Brain microvascular endothelial cell (primary cell): ENCODE results near the gene ST8SIA6.

Experiments used
- DNase-seq: peaks from one replicate; pipeline ENCODE4 v3.0.0-alpha.2; 2020
- H3K27ac ChIP-seq: fragments of 250-450 bp; sonication (Bioruptor Pico); 2 replicates; pipeline ENCODE4 v1.5.1; 2020; ENCODE audit warnings: mild to moderate bottlenecking, moderate library complexity
- H3K27me3 ChIP-seq: fragments of 250-450 bp; sonication (Bioruptor Pico); replicated peaks from 2 replicates; pipeline ENCODE4 v1.5.1; 2020; ENCODE audit warnings: mild to moderate bottlenecking
- H3K36me3 ChIP-seq: fragments of 250-450 bp; sonication (Bioruptor Pico); replicated peaks from 2 replicates; pipeline ENCODE4 v1.5.1; 2020; ENCODE audit warnings: mild to moderate bottlenecking
- H3K4me3 ChIP-seq: 2 replicates; pipeline ENCODE4 v1.5.1; 2011; ENCODE audit warnings: low read depth, mild to moderate bottlenecking, control low read depth, low read length, moderate library complexity
- in situ Hi-C: cut with HindIII; loops from 2 replicates; pipeline ENCODE4 v1.10.0; 2017; ENCODE audit warnings: low sequenced_read_pairs, low pct_ligation_motif_present
- TF ChIP-seq, protein P1 (sequence below): IDR thresholded peaks from 2 replicates; pipeline ENCODE4 v1.5.1; 2011; ENCODE audit warnings: low read depth, mild to moderate bottlenecking, moderate library complexity, low read length, control low read depth, inconsistent platforms; ENCODE audit errors: missing control alignments

ST8SIA6 gene

DNA sequence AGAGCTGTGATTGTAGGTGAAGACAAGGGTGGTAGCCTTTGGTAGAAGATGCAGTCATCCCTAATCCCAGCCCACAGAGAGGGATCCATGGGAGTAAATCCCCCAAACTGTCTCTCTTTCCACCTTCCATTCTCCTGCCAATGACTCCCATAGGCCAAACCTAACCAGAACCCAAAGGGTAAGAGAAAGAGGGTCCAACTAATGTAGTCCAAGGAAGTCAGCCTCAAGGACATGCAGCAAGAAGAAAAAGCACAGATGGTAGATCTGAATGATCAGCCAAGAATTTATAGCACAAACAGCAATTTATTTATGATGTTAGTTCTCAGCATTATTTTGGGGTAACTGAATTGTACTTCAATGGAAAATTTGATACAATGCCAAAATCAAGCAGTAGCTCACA is 87.7 kb downstream of the ST8SIA6 start:
- Histone ChIP-seq H3K4me3 (no peak overlapping the region), H3K27ac (no peak overlapping the region), H3K36me3 (no peaks in the 10 kb centered on the region), H3K27me3 (no peaks in the 10 kb centered on the region)
- no peak for DNase-seq
- in situ Hi-C loops = no loop called here
- TF ChIP-seq, protein P1, sequence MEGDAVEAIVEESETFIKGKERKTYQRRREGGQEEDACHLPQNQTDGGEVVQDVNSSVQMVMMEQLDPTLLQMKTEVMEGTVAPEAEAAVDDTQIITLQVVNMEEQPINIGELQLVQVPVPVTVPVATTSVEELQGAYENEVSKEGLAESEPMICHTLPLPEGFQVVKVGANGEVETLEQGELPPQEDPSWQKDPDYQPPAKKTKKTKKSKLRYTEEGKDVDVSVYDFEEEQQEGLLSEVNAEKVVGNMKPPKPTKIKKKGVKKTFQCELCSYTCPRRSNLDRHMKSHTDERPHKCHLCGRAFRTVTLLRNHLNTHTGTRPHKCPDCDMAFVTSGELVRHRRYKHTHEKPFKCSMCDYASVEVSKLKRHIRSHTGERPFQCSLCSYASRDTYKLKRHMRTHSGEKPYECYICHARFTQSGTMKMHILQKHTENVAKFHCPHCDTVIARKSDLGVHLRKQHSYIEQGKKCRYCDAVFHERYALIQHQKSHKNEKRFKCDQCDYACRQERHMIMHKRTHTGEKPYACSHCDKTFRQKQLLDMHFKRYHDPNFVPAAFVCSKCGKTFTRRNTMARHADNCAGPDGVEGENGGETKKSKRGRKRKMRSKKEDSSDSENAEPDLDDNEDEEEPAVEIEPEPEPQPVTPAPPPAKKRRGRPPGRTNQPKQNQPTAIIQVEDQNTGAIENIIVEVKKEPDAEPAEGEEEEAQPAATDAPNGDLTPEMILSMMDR = no peak

- no peaks in the 10 kb centered on the region for H3K27me3 ChIP-seq
- TF ChIP-seq, protein P1 = no peak
- no peaks in the 10 kb centered on the region for H3K36me3 ChIP-seq
- H3K4me3 ChIP-seq = no peak overlapping the region
- no peak for DNase-seq
- in situ Hi-C loops = no loop called here
- no peak overlapping the region for H3K27ac ChIP-seq
These were observed 89.0 kb downstream of the ST8SIA6 start for GRCh38 chr10:17365402-17365801.

DNA sequence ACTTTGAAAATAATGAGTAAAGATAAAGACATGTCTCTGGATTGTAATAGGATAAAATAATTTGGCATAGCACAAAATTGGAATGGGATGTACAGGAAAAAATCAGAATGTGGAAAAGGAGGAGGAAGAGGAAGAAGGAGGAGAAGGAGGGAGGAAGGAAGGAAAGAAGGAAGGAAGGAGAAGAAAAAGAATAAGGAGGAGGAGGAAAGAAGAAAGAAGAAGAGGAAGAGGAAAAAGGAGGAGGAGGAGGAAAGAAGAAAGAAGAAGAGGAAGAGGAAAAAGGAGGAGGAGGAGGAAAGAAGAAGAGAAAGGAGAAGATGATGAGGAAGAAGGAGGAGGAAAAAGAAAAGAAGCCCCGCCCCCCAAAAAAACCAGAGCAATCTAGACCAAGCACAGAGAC is 95.9 kb downstream of the ST8SIA6 start:
- H3K27me3 ChIP-seq = no peaks in the 10 kb centered on the region
- H3K4me3 ChIP-seq = no peak overlapping the region
- H3K27ac ChIP-seq = no peak overlapping the region
- no peak for DNase-seq
- no peaks in the 10 kb centered on the region for H3K36me3 ChIP-seq
- TF ChIP-seq, protein P1 = no peak
- in situ Hi-C loops = no loop called here

- in situ Hi-C loops = no loop called here
- TF ChIP-seq, protein P1 = no peak
These were observed 96.6 kb downstream of the ST8SIA6 start for GRCh38 chr10:17357781-17358180.

GRCh38 chr10:17356820-17357219 is 97.6 kb downstream of the ST8SIA6 start:
- no peaks in the 10 kb centered on the region for H3K36me3 ChIP-seq
- no peak overlapping the region for H3K27ac ChIP-seq
- DNase-seq = no peak
- in situ Hi-C loops = no loop called here
- no peaks in the 10 kb centered on the region for H3K27me3 ChIP-seq
- TF ChIP-seq, protein P1 = no peak
- H3K4me3 ChIP-seq = no peak overlapping the region

More at GRCh38 chr10:17357781-17358180, 96.6 kb downstream of the ST8SIA6 start:
- DNase-seq = no peak
- Histone ChIP-seq H3K4me3 (no peak overlapping the region), H3K27me3 (no peaks in the 10 kb centered on the region), H3K36me3 (no peaks in the 10 kb centered on the region), H3K27ac (no peak overlapping the region)

DNA sequence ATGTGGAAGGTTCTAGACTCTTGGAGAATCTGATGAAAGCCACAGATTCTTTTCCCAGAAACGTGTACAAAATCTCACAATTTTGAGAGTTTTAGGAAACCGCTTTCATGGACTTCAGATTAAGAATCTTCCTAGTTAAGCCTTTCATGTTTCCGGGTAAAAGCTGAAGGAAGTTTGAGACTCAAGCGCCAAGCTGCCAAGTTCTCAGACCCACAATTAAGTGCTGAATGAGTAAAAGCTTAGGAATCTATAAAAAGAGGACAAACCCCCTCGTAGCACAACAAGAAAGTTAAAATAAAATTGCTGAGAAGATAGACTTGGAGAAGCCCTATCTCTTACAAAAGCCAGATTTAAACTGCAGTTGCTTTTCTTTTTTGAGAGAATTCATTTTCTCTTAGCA is 99.6 kb downstream of the ST8SIA6 start:
- H3K4me3 ChIP-seq = no peak overlapping the region
- no peaks in the 10 kb centered on the region for H3K36me3 ChIP-seq
- TF ChIP-seq, protein P1 = no peak
- no peak overlapping the region for H3K27ac ChIP-seq
- no peak for DNase-seq
- in situ Hi-C loops = no loop called here
- no peaks in the 10 kb centered on the region for H3K27me3 ChIP-seq
